ENCODE results near the gene PRKAG2.

DNA sequence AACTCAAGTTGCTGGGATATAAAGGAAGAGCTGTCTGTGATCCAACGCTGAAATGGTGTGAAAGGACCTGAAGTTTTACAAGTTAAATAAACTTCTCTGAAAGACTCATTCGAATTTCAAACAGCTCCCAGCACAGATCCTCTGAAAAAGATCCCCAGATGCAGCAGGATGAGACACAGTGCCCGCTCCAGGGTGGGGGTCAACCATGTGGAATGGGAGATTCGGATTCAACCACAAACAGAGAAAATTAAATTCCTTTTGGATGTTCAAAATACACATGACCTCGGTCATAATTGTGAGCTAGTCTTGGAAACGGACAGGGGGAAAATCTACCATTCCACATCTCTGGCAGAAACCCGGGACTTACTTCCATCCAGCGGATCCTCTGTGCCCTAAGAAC, 119.6 kb downstream of the PRKAG2 start:
- TF ChIP-seq EZH2phosphoT487 (IDR thresholded peaks at IDR 0.05; ENCODE audit: insufficient read depth, low read depth) (no peak), EZH2 (IDR thresholded peaks at IDR 0.05; ENCODE audit: insufficient read depth, poor library complexity, severe bottlenecking) (no peak)
